Dermis microvascular lymphatic vessel endothelial cell (primary cell): ENCODE results near the gene CPEB4. TPM values are rescaled to one million over a fixed set of nuclear protein-coding genes. Genes with fewer than 3 reads are reported as not detected.
A peak's percentile ranks its signal among the peaks of the same experiment; 100 is the strongest.

ENCODE experiments used
- DNase-seq, 2 donors: peaks; one replicate each; pipeline versions ENCODE4 v3.0.0 to v3.0.0-alpha.2; 2010; ENCODE audit warnings: low read depth in 2 of 2
- total RNA-seq: library from RNA; depleted of rRNA; stranded (reverse); fragments of >200 nt; gene quantifications from 2 replicates; pipeline ENCODE4 v1.2.1, GENCODE V29; 2014

CPEB4 gene
- total RNA-seq, 1 donor from 2014 or later, result 9.5 TPM

DNA sequence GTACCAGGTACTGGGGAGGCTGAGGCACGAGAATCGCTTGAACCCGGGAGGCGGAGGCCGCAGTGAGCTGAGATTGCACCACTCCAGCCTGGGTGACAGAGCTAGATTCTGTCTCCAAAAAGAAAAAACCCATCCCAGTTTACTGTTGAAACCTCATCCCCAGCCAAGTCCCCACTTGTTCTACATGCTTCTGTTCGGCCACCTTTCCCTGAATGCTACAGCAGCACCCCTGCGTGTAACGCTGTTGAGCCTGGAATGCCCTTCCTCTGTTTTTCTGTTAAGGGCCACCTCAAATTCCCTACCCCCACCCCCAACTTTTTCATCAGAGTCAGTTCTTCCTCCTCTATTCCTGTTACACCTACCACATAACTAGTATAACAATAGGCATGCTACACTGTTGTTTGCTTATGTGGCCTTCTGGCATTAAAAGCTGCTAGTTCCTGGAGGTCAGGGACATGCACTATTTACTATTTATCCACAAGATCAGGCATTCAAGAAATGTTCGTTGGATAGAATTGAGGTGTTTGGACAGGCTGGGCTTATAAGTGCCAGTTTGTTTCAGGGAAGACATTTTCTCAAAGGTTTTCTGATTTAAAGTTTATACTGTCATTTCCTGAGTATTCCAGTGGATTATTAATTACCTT lies 53.7 kb downstream of the CPEB4 start:
- peak in 1 of 2 donors; percentile 53 for DNase-seq

DNA sequence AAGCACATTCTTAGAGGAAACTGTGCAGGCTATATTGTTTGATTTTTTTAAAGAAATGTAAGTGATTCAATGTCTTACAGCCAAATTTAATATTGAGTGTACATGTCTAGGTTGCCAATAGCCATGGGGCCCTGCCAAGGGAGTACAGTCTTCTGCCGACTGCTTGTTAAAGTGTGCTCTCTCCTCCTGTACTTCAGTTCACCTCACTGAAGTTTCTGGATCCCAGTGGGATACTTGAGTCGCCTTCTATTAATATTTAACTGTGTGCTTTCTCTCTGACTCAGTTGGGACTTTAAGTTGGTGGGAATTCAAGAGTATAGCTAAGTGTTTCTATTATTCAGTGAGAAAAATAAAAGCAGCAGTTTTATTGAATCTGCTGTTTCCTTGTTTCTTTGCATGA lies 56.4 kb downstream of the CPEB4 start:
- DNase-seq, result no peak

DNA sequence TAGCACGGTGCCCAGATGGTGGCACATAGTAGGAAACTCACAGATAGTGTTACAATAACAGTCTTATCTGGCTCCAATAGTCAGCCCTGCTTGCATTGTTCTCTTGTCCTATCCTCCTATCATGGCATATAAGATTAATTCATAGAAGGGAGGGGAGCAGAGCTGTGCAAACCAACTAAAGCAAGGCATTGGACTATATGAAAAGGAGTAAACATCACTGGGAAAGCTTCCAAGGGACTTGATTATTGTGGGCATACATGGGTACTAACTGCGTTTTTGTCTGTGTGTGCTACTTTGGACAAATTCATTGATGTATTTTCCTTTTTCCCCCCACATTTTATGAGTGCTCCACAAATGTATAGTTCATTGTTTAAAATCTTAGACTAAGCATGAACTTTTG lies 57.0 kb downstream of the CPEB4 start:
- no peak for DNase-seq

DNA sequence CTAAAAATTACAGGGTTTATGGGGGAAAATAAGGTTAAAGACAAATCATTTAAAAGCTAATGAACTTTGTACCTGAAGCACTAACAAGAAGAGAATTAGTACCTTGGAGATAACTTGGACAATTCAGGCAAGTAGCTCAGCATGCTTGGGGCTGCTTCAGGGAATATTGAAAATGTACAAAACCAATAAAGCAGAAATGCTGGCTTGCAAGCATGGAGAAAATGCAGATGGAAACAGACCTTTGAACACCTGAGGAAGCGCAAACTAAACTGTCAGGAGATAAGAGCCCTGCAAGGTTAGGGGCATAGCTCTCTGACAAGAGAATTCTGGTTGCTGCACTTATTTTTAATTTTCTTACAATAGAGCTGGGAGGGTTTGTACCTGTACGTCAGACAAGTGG lies 58.2 kb downstream of the CPEB4 start:
- no peak for DNase-seq

DNA sequence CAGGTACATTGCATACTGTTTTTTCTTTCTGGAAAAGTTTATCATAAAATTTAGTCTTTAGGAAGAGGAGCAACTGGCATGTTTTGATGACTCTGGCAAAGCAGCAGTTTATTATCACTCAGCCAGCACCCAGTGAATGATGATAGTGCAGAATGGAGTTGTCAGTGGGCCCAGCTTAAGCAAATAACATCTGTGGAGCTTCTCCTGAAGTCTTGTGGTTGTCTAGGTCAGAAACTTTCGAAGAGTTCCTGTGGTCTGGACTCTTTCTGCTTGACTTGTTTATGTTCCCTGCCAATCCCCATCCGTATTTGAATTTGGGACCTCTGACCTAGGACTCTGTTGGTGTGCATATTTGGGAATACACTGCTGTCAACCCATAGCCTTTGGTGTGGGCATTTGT lies 62.7 kb downstream of the CPEB4 start:
- DNase-seq, result no peak

DNA sequence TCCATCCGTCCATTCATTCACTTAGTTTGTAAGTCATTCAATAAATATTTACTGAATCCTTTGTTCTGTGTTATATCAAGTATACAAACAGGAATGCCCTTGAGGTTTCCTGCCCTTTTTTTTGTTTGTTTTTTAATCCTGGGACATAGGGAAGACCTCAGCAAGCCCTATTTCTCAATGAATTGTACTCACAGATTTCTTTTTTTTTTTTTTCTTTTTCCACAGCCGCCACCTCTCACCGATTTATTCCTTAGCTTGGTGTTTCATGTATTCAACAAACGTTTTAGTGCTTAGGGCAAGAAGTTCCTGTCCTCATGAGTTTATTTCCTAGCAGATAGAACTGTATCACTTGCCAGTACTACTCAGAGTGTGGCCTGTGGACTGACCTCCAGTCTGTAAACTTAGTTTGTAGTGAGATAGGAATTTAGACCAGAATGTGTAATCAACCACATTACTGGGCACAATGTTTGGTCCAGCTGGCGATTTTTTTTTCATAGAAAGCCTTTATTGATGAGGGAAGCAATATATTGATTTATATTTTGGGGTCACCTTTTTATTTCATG lies 65.5 kb downstream of the CPEB4 start:
- DNase-seq, result no peak

DNA sequence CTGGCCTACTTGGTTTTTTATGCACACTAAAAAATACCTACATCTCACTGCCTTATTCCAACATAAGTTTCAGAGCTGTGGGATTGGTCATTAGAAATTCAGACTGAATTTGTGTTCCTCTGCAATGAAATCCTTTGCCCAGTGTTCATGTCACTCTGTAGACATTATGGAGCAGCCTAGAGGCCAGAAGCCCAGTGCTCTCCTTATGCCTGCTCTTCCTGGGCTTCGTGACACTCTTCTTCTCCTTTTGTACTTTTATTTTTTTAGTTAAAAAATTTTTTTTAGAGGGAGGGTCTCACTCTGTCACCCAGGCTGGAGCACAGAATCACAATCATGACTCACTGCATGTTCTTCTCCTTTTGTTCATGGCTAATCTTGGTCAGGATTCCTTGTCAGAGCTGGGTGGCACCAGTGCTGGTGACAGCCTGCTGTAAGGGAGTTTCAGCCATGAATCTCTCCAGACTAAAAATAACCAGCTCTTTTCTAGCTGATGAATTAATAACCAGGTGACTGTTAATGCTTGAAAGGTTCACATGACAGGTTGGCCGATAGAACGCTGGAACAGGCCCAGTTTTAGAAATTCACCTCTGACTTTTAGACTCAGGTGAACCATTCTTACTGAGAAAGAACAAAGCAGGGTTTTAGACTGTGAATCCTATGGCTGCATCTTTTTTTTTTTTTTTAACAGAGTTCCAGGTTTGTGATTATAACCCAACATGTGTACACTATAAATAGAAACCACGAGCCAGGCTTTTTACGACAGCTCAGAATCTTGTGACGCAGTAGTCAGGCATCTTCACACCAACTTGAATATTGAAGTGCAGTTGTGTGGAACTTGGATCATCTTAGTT lies 66.7 kb downstream of the CPEB4 start:
- DNase-seq, result no peak

DNA sequence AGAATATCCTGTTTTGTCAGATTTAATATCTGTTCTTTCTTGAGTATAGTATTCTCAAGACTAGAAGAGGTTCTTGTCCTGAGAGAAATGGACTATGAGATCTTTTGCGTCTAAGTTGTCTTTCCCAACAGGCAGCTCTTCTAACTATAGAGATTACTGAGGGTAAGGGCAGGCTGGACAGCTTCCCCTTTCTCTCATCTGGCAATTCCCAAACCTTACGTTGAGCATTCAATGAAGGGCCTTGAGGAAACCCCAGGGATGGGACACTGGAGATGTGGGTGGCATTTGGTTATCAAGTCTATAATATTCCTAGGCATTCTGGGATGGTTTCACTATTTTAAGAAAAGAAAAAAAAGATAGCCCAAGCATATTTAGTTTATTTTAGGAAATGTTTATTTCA lies 72.8 kb downstream of the CPEB4 start:
- no peak for DNase-seq

DNA sequence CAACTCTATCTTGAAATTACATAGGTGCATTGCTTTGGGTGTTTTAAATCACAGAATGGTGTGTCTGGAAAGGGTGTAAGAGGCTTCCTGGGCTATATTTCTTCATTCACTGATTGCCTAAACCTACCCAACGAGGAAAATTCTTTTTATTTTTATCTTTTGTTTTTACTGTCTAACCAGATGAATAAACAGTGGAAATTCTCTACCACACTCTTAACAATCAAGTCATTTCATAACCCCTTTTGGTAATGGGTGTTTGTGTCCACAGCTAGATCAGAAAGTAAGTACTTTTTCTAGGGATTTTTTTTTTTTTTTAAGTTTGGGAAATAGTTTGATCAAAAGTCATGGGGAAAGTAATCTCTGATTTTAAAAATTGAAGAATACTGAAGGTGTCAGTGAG lies 73.3 kb downstream of the CPEB4 start:
- DNase-seq, result no peak

DNA sequence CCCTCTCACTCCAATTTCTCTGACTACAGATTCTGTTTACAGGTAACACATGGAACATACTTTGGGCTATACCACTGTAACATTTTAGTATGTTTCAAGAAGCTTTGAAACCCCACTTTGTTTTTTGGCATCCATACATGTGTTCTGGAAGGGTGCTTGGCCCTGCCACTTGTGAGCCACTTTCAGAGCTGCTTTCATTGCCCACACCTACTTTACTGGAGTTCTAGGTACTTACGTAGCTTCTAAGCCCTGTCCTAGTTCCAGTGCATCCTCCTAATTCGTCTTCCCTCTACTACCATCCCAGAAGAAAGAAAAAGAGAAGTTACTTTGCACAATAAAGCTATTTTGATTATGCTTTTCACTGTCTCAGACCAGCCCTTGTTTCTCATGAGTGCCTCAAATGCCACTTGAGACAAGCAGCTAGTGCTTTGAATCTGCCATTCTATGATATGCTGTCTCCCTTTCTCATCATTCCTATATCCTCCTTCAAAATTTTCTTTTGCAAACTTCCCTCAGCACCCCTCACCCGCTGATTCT lies 74.4 kb downstream of the CPEB4 start:
- DNase-seq, result no peak

DNA sequence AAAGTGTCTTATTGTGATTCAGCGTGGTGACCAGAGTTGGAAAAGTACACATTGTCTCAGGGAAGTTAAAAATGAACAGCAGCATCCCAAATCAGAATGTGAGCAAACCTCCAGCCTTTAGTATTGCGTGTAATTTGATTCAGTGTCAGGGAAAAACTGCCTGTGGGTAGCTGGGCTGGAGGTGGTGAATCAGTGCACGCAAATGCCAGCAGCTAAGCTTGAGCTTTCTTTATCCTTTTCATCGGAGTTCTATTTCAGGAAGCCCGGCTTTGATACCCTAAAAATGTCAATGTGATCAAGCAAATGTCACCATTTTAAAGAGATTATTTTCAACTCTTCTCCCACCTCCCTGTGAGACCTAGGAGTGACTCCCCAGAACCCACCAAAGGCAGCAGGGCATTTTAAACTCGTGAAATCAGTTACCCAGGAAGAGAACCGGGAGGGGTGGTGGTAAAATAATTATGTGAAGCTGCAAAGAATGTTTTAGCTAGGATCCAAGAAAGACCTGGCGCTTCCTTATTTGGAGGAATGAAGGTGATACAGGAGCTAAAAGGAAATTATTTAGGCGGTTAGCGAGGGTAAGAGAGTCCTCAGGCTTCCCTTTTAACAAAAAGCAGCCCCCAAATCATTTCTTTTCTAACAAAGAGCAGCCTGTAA lies 75.2 kb downstream of the CPEB4 start:
- no peak for DNase-seq

DNA sequence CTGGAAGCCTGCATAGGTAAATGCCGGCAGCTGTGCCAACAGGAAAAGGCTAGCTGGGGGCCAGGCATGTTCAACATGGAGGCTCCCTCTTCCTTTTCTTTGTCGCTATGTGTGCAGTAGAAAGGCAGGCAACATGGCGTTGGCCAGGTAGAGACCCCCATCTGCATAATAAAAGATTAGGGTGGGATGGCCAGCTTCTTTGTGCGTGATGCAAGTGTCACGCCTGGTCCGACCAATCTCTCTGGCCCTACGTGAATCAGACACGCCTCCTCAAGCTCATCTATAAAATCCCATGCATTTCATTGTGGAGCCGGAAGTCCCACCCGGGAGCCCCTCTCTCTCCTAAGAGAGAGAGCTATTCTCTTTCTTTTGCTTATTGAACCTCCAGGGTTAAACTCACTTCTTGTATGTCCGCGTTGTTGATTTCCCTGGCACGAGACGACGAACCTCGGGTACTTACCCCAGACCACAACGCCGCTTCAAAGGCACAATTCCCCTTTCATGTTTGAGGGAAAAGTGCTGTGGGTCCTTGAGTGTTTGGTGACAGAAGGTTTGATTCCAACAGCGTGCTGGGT lies 75.8 kb downstream of the CPEB4 start:
- DNase-seq, result peak in 1 of 2 donors; percentile 8

DNA sequence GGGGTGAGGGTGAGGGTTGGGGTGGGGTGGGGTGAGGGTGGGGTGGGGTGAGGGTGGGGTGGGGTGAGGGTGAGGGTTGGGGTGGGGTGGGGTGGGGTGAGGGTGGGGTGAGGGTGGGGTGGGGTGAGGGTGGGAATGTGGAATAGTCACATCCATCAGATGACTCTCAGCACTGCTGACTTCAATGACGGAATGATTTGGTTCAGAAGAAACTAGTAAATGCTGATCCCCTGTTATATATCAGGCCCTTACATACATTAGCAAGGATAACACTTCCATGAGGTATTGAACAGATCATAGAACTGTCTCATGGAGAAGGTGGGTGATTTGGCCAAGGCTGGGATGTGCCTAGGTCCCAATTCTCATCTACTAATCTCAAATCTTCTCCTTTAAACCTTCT lies 76.4 kb downstream of the CPEB4 start:
- DNase-seq, result no peak

DNA sequence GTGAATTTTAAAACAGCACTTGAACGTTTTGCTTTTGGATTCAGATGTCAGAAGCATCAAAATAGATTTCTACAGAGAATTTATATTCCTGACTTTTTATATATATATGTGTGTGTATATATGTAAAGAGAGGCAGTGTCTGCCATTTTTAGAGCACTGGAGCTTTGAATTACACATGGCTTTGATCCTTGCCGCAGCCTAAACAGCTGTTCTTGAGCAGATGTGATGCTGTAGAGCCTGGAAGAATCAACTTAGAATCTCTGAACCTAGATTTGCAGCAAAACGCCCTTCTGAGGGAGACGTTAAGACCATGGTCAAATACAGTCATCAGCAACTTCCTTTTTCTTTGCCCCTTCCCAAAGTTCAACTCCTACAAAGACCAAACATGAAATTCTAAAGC lies 79.1 kb downstream of the CPEB4 start:
- DNase-seq, result no peak

DNA sequence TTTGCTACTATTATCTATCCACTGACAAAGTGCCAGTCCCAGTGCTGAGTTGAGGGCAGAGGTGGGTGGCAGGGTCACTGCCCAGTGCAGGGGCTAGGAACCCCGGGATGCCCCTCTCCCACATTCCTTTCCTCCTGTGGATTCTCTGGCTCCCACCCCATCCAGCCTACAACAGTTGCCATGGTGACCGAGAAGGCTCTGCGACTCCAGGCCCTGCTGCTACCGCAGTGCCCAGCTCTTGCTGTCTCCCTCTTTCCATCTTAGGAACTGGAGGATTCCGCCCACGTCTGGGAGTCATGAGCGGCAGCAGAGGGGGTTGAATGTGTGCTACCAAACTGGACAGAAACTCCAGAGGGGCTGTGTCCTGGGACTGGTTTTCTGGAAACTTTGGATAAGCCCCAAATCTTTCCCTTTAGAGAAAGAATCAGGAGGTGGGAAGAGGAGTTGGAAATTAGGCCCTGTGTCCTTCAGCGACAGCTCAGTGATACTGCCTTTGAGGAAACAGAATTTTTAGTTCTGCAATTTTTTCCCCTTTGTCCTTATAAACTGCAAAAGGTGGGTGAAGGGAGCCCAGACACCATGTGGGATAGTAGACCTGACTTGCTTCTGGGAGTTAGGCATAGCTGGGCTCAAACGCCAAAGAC lies 80.1 kb downstream of the CPEB4 start:
- no peak for DNase-seq

DNA sequence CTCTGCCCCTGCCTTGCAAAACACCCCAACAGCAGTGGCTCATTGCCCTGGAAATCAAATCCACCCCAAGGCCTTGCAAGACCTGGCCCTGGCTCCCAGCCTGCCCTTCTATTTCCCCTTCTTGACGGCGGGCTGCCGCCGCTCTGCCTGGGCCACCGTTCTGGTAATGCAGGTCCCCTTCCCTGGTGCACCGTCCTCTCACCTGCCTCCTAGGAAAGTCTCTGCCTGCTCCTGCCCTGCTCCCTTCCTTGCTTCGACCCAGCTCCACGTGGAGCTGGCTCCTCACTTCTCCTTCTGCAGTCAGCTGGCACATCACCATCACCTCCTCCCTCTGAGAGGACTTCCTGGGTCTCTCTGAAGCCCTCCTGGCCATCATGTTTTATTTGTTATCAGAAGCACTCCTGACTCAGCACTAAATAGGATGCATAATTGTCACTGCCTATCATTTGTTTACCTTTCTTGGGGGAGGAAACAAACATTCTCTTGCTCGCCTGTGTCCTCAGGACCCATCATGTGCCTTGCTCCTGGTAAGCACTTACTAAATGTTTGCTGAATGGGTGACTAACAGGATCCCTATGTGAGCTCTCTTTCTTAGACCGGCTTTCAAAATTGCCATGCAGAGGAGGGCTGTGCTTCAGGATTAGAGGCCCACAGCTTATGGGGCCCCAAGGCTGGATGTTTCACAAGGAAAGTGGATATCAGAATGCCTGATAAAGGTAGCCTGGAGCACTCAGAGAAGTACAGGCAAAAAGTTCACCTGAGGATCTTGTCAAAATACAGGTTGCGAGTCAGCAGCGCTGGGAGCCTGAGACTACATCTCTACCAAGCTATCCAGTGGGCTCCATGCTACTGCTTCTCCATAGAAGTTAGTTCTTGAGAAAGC lies 81.3 kb downstream of the CPEB4 start:
- DNase-seq, result no peak

DNA sequence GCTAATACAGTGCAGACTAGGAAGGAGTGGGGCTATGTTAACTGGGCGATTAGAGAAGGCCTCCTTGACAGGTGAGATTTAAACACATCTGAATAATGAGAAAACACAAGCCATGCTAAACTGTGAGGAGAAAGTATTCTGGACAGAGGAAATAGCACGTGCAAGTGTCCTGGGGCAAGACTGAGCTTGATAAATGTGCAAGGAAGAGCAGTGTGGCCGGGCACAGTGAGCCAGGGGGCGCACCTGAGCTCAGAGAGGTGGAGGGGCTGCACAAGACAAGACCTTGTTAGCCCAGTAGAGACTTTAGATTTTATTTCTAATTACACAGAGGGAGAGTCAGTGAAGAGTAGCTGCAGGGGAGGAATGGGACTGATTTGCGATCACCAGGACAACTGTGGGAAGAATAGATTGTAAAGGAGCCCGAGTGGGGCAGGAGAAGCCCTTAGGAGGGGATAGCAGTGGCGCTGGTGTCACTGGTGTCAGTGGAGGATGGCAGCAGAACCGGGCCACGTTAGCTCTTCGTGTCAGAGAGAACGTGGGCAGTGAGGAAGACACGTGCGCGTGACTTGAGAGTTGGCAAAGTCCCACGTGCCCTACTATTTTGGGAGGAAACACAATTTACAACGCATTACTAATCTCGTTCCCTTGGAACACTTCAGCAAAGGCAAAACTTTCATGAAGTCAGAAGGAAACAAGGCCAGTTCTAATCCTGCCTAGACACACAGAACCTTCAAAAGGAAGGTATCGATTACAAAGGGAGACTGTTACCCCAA lies 82.9 kb downstream of the CPEB4 start:
- DNase-seq, result no peak

DNA sequence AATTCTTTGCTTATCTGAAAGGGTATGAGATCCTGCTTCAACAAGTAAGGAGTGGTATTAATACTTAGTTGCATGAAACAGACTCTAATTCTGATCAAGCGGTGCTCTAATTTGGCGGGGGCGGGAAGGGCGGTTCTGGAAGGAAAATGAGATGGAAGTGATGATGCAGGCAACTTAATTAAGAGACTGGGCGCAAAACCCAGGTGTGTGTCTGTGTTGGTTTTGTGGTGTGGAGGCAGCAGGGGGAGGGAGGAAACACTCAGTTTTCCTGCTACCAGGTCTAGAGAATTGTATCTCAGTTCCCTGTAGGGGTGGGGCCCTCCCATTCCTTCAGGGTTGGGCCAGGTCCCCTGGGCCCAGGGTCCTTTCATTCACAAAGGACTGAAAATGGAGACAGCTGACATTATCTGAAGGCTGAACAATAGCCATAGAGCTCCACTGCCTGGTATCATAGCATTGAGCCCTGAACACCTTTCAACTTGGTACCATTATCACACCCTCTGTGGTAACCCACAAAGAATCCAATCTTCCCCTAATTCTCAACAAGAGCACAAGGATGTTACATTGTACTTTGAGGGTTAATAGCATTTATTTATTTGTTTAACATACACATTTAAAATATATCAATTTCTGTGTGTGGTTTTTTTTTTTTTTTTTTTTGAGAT lies 83.7 kb downstream of the CPEB4 start:
- no peak for DNase-seq

DNA sequence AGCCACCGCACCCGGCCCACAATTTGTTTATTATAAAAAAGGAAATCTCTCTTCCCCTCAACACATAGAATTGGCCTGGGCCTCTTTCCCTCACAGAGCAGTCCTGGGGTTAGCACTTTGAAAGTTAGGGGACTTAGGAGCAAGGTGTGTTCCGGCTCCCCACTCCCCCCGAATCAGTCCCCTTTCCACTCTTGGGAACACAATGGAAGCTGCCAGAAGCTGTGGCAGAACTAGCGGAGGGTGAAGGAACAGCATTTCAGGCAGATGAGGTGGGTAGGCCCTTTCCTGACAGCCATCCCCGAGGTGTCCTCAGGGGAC lies 84.4 kb downstream of the CPEB4 start:
- DNase-seq, result no peak
